GM12878 (cell line): ENCODE data around the gene GPC6. TPM values are rescaled to one million over a fixed set of nuclear protein-coding genes. Genes with fewer than 3 reads are reported as not detected.

Experiments used
- ATAC-seq: fragments of 200-7000 bp; cut with Tn5 transposase; 3 replicates; pipeline ENCODE4 v1.9.1; 2020; ENCODE audit warnings: mild to moderate bottlenecking, moderate library complexity
- BruUV-seq: library from RNA; stranded (reverse); fragments of 400-500 nt; replicated peaks from 2 replicates; lab custom pipeline; 2021; lab: Mats Ljungman, UMichigan
- CTCF ChIA-PET: fragments of 300-600 bp; sonication (Branson Sonifier 250); formaldehyde crosslinking; extraction: SDS; loops from one replicate; lab custom pipeline; 2021; ENCODE audit warnings: inconsistent platforms; lab: Yijun Ruan, JAX
- POLR2A ChIA-PET: fragments of 350-600 bp; formaldehyde crosslinking; extraction: SDS; loops from one replicate; lab custom pipeline; 2021; ENCODE audit warnings: inconsistent platforms; lab: Charles Lee
- RAD21 ChIA-PET: fragments of 300-600 bp; sonication (Branson Sonifier 250); formaldehyde crosslinking; loops from one replicate; lab custom pipeline; 2023; ENCODE audit warnings: antibody characterized with exemption; ENCODE audit not compliant: unreplicated experiment; lab: Charles Lee
- SMC1A ChIA-PET: fragments of 300-600 bp; sonication (Branson Sonifier 250); formaldehyde crosslinking; loops from one replicate; lab custom pipeline; 2023; ENCODE audit not compliant: unreplicated experiment, uncharacterized antibody; lab: Charles Lee
- DNase-seq: peaks from one replicate; pipeline ENCODE4 v3.0.0-alpha.2; 2011; ENCODE audit warnings: low read depth, low spot score
- FAIRE-seq: peaks from 3 replicates; lab custom pipeline; 2011; peaks lifted over from hg19 to GRCh38; lab: Jason Lieb, UNC
- H2AFZ ChIP-seq: 2 replicates; pipeline ENCODE4 v1.6.0; 2011; ENCODE audit warnings: low read depth, low read length, control low read depth; ENCODE audit not compliant: control insufficient read depth
- H3K27ac ChIP-seq: 2 replicates; pipeline ENCODE4 v1.5.1; 2011; ENCODE audit warnings: control low read depth; ENCODE audit not compliant: control insufficient read depth, insufficient read depth
- H3K27me3 ChIP-seq, 2 experiments: replicated peaks in 1 of 2; 2 replicates each; pipeline versions ENCODE4 v1.6.0 to v1.6.1; 2011; ENCODE audit warnings: low read length in 1 of 2; ENCODE audit not compliant: control insufficient read depth in 2 of 2, insufficient read depth in 2 of 2
- H3K36me3 ChIP-seq, 2 experiments: 2 replicates each; pipeline ENCODE4 v1.5.1; 2011; ENCODE audit warnings: low read length in 1 of 2; ENCODE audit not compliant: control insufficient read depth in 2 of 2, insufficient read depth in 2 of 2
- H3K4me1 ChIP-seq: 2 replicates; pipeline ENCODE4 v1.6.1; 2011; ENCODE audit warnings: mild to moderate bottlenecking, low read length, moderate library complexity, mixed read lengths; ENCODE audit not compliant: control insufficient read depth, insufficient read depth
- H3K4me2 ChIP-seq: 2 replicates; pipeline ENCODE4 v1.6.0; 2011; ENCODE audit warnings: control low read depth; ENCODE audit not compliant: control insufficient read depth, insufficient read depth
- H3K4me3 ChIP-seq: fragments of 200-600 bp; sonication (generic); 2 replicates; pipeline ENCODE4 v1.5.1; 2016
- H3K79me2 ChIP-seq: 2 replicates; pipeline ENCODE4 v1.6.0; 2011; ENCODE audit warnings: low read length; ENCODE audit not compliant: control insufficient read depth, insufficient read depth
- H3K9ac ChIP-seq: 2 replicates; pipeline ENCODE4 v1.8.0; 2011; ENCODE audit warnings: low read length, control low read depth, mixed read lengths; ENCODE audit not compliant: control insufficient read depth, insufficient read depth
- H3K9me3 ChIP-seq: replicated peaks from 3 replicates; pipeline ENCODE4 v1.5.1; 2011; ENCODE audit warnings: mild to moderate bottlenecking, low read length; ENCODE audit not compliant: control insufficient read depth, insufficient read depth
- H4K20me1 ChIP-seq: 2 replicates; pipeline ENCODE4 v1.6.0; 2011; ENCODE audit not compliant: control insufficient read depth, insufficient read depth
- CHD2 ChIP-seq: IDR thresholded peaks from 2 replicates; pipeline ENCODE4 v1.6.1; 2011; ENCODE audit warnings: low read depth, low read length, improper control_type of control experiment, borderline replicate concordance
- E2F8 ChIP-seq: fragments of 450-650 bp; IDR thresholded peaks from 2 replicates; pipeline ENCODE4 v1.6.1; 2018; ENCODE audit warnings: mild to moderate bottlenecking, low read depth, moderate library complexity; ENCODE audit not compliant: partially characterized antibody
- EP300 ChIP-seq, 2 experiments: fragments of 150-350 bp in 1 of 2; IDR thresholded peaks; 2 replicates each; pipeline ENCODE4 v1.6.1; 2011 to 2012; ENCODE audit warnings: low read depth in 2 of 2, low read length in 2 of 2, borderline replicate concordance in 1 of 2, improper control_type of control experiment in 1 of 2, inconsistent platforms in 1 of 2; ENCODE audit not compliant: control insufficient read depth in 1 of 2
- HDAC2 ChIP-seq: fragments of 200-600 bp; sonication (generic); IDR thresholded peaks from 2 replicates; pipeline ENCODE4 v1.6.1; 2017
- KAT2A ChIP-seq: conservative IDR thresholded peaks from 2 replicates; pipeline ENCODE4 v1.6.1; 2011; ENCODE audit warnings: low read depth, low read length; ENCODE audit not compliant: control insufficient read depth
- MXI1 ChIP-seq: fragments of 150-350 bp; IDR thresholded peaks from 2 replicates; pipeline ENCODE4 v1.6.1; 2011; ENCODE audit warnings: low read depth, mild to moderate bottlenecking, inconsistent platforms, low read length, improper control_type of control experiment
- NFIC ChIP-seq: IDR thresholded peaks from 2 replicates; pipeline ENCODE4 v1.6.1; 2012; ENCODE audit warnings: low read depth, mild to moderate bottlenecking, inconsistent platforms, low read length, moderate library complexity
- WGBS: methylation state at CpG from one replicate; pipeline ENCODE4 v1.1.6; 2016; ENCODE audit warnings: low lambda C conversion rate; ENCODE audit not compliant: insufficient replicate concordance, insufficient coverage; ENCODE audit errors: missing lambda C conversion rate; 5-methylcytosine and 5-hydroxymethylcytosine counted together
- in situ Hi-C: fragments of 300-500 bp; cut with MboI; formaldehyde crosslinking; loops from 9 replicates; pipeline ENCODE4 v1.14.3; 2018; ENCODE audit warnings: mixed read lengths
- intact Hi-C: fragments of 100-400 bp; cut with micrococcal nuclease; formaldehyde crosslinking; loops from one replicate; pipeline ENCODE4 v1.14.2; 2022; ENCODE audit not compliant: unreplicated experiment
- polyA plus RNA-seq, 11 experiments: library from polyadenylated mRNA; depleted of rRNA in 4 of 11; unstranded in 6 of 11; stranded (reverse) in 5 of 11; fragments of >200 nt; fragmentation: Nextera tagmentation in 4 of 11; fragmentation: Illumina TruSeq in 1 of 11; extraction: Ambion mirVana in 4 of 11; extraction: Trizol in 1 of 11; gene quantifications; 1 replicate in 1 of 11; 2 replicates in 10 of 11; pipeline versions ENCODE4 v1.2.1 to v1.2.3, GENCODE V29; 2011 to 2016; ENCODE audit warnings: inconsistent platforms in 2 of 11, missing spikeins in 2 of 11, low read depth in 1 of 11
- total RNA-seq, 4 experiments: library from RNA; depleted of rRNA in 3 of 4; stranded (reverse); fragments of >200 nt in 3 of 4; fragmentation: Illumina TruSeq in 1 of 4; extraction: Trizol in 1 of 4; gene quantifications; 2 replicates each; pipeline versions ENCODE4 v1.2.1 to v1.2.3, GENCODE V29; 2013 to 2021

The GPC6 gene
- total and polyA plus RNA-seq, 10 of the 15 experiments (the other 5 are each of a cell fraction or from before 2014, with no cell fraction given), result 0.03 to 0.04 (median 0.03) TPM; not detected in 7

- WGBS, result 33% methylated on average over 1 of the region's 1 CpG
- intact Hi-C loops, result no loop called here
Measured at GRCh38 chr13:93915269-93915809, 688.7 kb downstream of the GPC6 start.

More at GRCh38 chr13:93915269-93915809, 688.7 kb downstream of the GPC6 start:
- Histone ChIP-seq H4K20me1 (no peaks in the 10 kb centered on the region), H3K4me2 (no peak overlapping the region), H3K79me2 (no peaks in the 10 kb centered on the region), H2AFZ (no peak overlapping the region), H3K9me3 (no peaks in the 10 kb centered on the region), H3K27me3 (no peaks in the 10 kb centered on the region), H3K4me1 (no peaks in the 10 kb centered on the region), H3K4me3 (no peak overlapping the region), H3K36me3 (no peaks in the 10 kb centered on the region), H3K9ac (no peak overlapping the region), H3K27ac (no peak overlapping the region)
- RAD21 ChIA-PET, result no interaction called here
- no TSS peak for BruUV-seq
- POLR2A ChIA-PET, result no interaction called here
- CTCF ChIA-PET, result no interaction called here
- in situ Hi-C loops, result no loop called here
- ATAC-seq, result no peak
- SMC1A ChIA-PET, result no interaction called here
- TF ChIP-seq CHD2 (no peak), MXI1 (no peak), KAT2A (no peak), NFIC (no peak), HDAC2 (no peak), EP300 (IDR thresholded peaks at IDR 0.05; ENCODE audit: borderline replicate concordance in 1 of 2, control insufficient read depth in 1 of 2, low read depth in 2 of 2, low read length in 2 of 2) (no peak), E2F8 (no peak)
- FAIRE-seq, result no peak
- DNase-seq, result no peak
